Activated CD4-positive, alpha-beta T cell treated with anti-CD3 and anti-CD28 coated beads for 24 hours (primary cell): ENCODE measurements around the gene IL1RL2.

Experiments
- DNase-seq, 2 donors: peaks; one replicate each; pipeline ENCODE4 v3.0.0-alpha.2; 2020; ENCODE audit warnings: low read depth in 2 of 2

Gene IL1RL2

GRCh38 chr2:102238778-102239177 lies 52.0 kb downstream of the IL1RL2 start:
- DNase-seq: no peak

- no peak for DNase-seq
Measured at GRCh38 chr2:102239344-102239743, 52.5 kb downstream of the IL1RL2 start.

GRCh38 chr2:102240640-102241370 lies 54.0 kb downstream of the IL1RL2 start:
- peak; percentile 81 to 87 for DNase-seq

- no peak for DNase-seq
Measured at GRCh38 chr2:102241616-102242305, 54.9 kb downstream of the IL1RL2 start.

GRCh38 chr2:102245266-102246151 lies 58.7 kb downstream of the IL1RL2 start:
- no peak for DNase-seq

GRCh38 chr2:102250278-102250821 lies 63.5 kb downstream of the IL1RL2 start:
- DNase-seq: no peak

- DNase-seq: peak; percentile 51 to 52
Measured at GRCh38 chr2:102251042-102251848, 64.4 kb downstream of the IL1RL2 start.

- no peak for DNase-seq
Measured at GRCh38 chr2:102251849-102252203, 65.0 kb downstream of the IL1RL2 start.

- no peak for DNase-seq
Measured at GRCh38 chr2:102252236-102252635, 65.4 kb downstream of the IL1RL2 start.

- DNase-seq: no peak
Measured at GRCh38 chr2:102253140-102253752, 66.4 kb downstream of the IL1RL2 start.

- no peak for DNase-seq
Measured at GRCh38 chr2:102253753-102254150, 66.9 kb downstream of the IL1RL2 start.

- no peak for DNase-seq
Measured at GRCh38 chr2:102256276-102256675, 69.5 kb downstream of the IL1RL2 start.

GRCh38 chr2:102256874-102257462 lies 70.1 kb downstream of the IL1RL2 start:
- no peak for DNase-seq

- DNase-seq: no peak
Measured at GRCh38 chr2:102258025-102258385, 71.2 kb downstream of the IL1RL2 start.

- DNase-seq: no peak
Measured at GRCh38 chr2:102258386-102259074, 71.7 kb downstream of the IL1RL2 start.

GRCh38 chr2:102261467-102262135 lies 74.8 kb downstream of the IL1RL2 start:
- no peak for DNase-seq

- no peak for DNase-seq
Measured at GRCh38 chr2:102262216-102263129, 75.7 kb downstream of the IL1RL2 start.

- no peak for DNase-seq
Measured at GRCh38 chr2:102264952-102265351, 78.1 kb downstream of the IL1RL2 start.
